ENCODE measurements around the gene MUC5AC. TPM values are rescaled to one million over a fixed set of nuclear protein-coding genes. Genes with fewer than 3 reads are reported as not detected.

The MUC5AC gene
- total and polyA plus RNA-seq, 2 experiments from 2014 or later, result not detected

- TF ChIP-seq CTCF (IDR thresholded peaks at IDR 0.05; ENCODE audit: low read depth, low read length), result no peak
These were observed 42.9 kb downstream of the MUC5AC start for GRCh38 chr11:1200611-1201191.

GRCh38 chr11:1201395-1202153, 43.8 kb downstream of the MUC5AC start:
- no peaks in the 10 kb centered on the region for H3K4me1 ChIP-seq (ENCODE audit: low read depth)
- no peak overlapping the region for H3K4me3 ChIP-seq
- no peaks in the 10 kb centered on the region for H3K9me3 ChIP-seq (ENCODE audit: low read depth)
- no peak for TF ChIP-seq CTCF (IDR thresholded peaks at IDR 0.05; ENCODE audit: low read depth, low read length)
- no peaks in the 10 kb centered on the region for H3K36me3 ChIP-seq
- no peak for DNase-seq (ENCODE audit: low read depth in 1 of 2, low spot score in 1 of 2)
- H3K27ac ChIP-seq, result no peak overlapping the region
- H3K27me3 ChIP-seq, result no peaks in the 10 kb centered on the region

More at GRCh38 chr11:1200611-1201191, 42.9 kb downstream of the MUC5AC start:
- Histone ChIP-seq H3K27me3 (no peaks in the 10 kb centered on the region), H3K4me3 (no peak overlapping the region), H3K9me3 (ENCODE audit: low read depth) (no peaks in the 10 kb centered on the region), H3K27ac (no peak overlapping the region), H3K36me3 (no peaks in the 10 kb centered on the region), H3K4me1 (ENCODE audit: low read depth) (no peaks in the 10 kb centered on the region)
- DNase-seq (ENCODE audit: low read depth in 1 of 2, low spot score in 1 of 2), result no peak

- no peak for TF ChIP-seq CTCF (IDR thresholded peaks at IDR 0.05; ENCODE audit: low read depth, low read length)
- Histone ChIP-seq H3K9me3 (ENCODE audit: low read depth) (no peaks in the 10 kb centered on the region), H3K36me3 (no peaks in the 10 kb centered on the region), H3K27ac (no peak overlapping the region), H3K27me3 (no peaks in the 10 kb centered on the region), H3K4me1 (ENCODE audit: low read depth) (no peaks in the 10 kb centered on the region), H3K4me3 (no peak overlapping the region)
- DNase-seq (ENCODE audit: low read depth in 1 of 2, low spot score in 1 of 2), result peak in 1 of 2 donors; percentile 14
These were observed 44.5 kb downstream of the MUC5AC start for GRCh38 chr11:1202154-1202775.

- peak; percentile 93 for TF ChIP-seq CTCF (IDR thresholded peaks at IDR 0.05; ENCODE audit: low read depth, low read length)
These were observed 45.2 kb downstream of the MUC5AC start for GRCh38 chr11:1202776-1203504.

GRCh38 chr11:1203505-1204271, 45.9 kb downstream of the MUC5AC start:
- H3K9me3 ChIP-seq (ENCODE audit: low read depth), result no peaks in the 10 kb centered on the region
- H3K27ac ChIP-seq, result no peak overlapping the region
- no peaks in the 10 kb centered on the region for H3K36me3 ChIP-seq
- no peaks in the 10 kb centered on the region for H3K4me1 ChIP-seq (ENCODE audit: low read depth)
- no peak for DNase-seq (ENCODE audit: low read depth in 1 of 2, low spot score in 1 of 2)
- TF ChIP-seq CTCF (IDR thresholded peaks at IDR 0.05; ENCODE audit: low read depth, low read length), result no peak
- no peak overlapping the region for H3K4me3 ChIP-seq
- H3K27me3 ChIP-seq, result no peaks in the 10 kb centered on the region

More at GRCh38 chr11:1202776-1203504, 45.2 kb downstream of the MUC5AC start:
- H3K27me3 ChIP-seq, result no peaks in the 10 kb centered on the region
- H3K4me3 ChIP-seq, result no peak overlapping the region
- peak; percentile 51 to 68 for DNase-seq (ENCODE audit: low read depth in 1 of 2, low spot score in 1 of 2)
- H3K9me3 ChIP-seq (ENCODE audit: low read depth), result no peaks in the 10 kb centered on the region
- H3K36me3 ChIP-seq, result no peaks in the 10 kb centered on the region
- H3K4me1 ChIP-seq (ENCODE audit: low read depth), result no peaks in the 10 kb centered on the region
- H3K27ac ChIP-seq, result no peak overlapping the region

All from cardiac muscle cell (in vitro differentiated cells and primary cell).